HCT116 (cell line): ENCODE data around the gene PTPN1. TPM values are rescaled to one million over a fixed set of nuclear protein-coding genes. Genes with fewer than 3 reads are reported as not detected.

Experiments
- ATAC-seq: fragments of 200-7000 bp; cut with Tn5 transposase; 2 replicates; pipeline ENCODE4 v1.9.1; 2020; ENCODE audit warnings: mild to moderate bottlenecking, moderate library complexity
- BruUV-seq: library from RNA; stranded (reverse); fragments of 400-500 nt; replicated peaks from 2 replicates; lab custom pipeline; 2021; lab: Mats Ljungman, UMichigan
- CTCF ChIA-PET: fragments of 300-600 bp; sonication (Branson Sonifier 250); formaldehyde crosslinking; loops from one replicate; lab custom pipeline; 2021; ENCODE audit warnings: antibody characterized with exemption; lab: Charles Lee
- POLR2A ChIA-PET: fragments of 300-600, 350-600 bp; sonication (Branson Sonifier 250); formaldehyde crosslinking; loops from one replicate; lab custom pipeline; 2021; ENCODE audit warnings: antibody characterized with exemption; lab: Charles Lee
- RAD21 ChIA-PET, 2 experiments: fragments of 300-600 bp; sonication (Branson Sonifier 250); formaldehyde crosslinking; loops; one replicate each; lab custom pipeline; 2023; ENCODE audit warnings: low total read pairs in 2 of 2; ENCODE audit not compliant: uncharacterized antibody in 2 of 2, unreplicated experiment in 2 of 2, low non-redundant PET in 1 of 2; lab: Charles Lee
- DNase-seq: peaks from one replicate; pipeline ENCODE4 v3.0.0-alpha.2; 2010; ENCODE audit warnings: low read depth, low spot score
- H2AFZ ChIP-seq: fragments of 200-600 bp; shearing (Covaris generic), sonication (generic); 2 replicates; pipeline ENCODE4 v1.6.1; 2017; ENCODE audit warnings: low read depth, mixed run types, mixed read lengths, antibody characterized with exemption, low read length; ENCODE audit not compliant: poor library complexity, severe bottlenecking
- H3K27ac ChIP-seq: 2 replicates; pipeline ENCODE4 v1.5.1; 2012; ENCODE audit warnings: low read depth, low read length
- H3K27me3 ChIP-seq: fragments of 200-600 bp; sonication (generic); 2 replicates; pipeline ENCODE4 v1.6.1; 2016; ENCODE audit warnings: mixed run types, low read length, mixed read lengths; ENCODE audit not compliant: insufficient read depth
- H3K36me3 ChIP-seq, 2 experiments: fragments of 200-500 bp in 1 of 2; fragments of 200-600 bp in 1 of 2; sonication (Bioruptor generic) in 1 of 2; sonication (generic) in 1 of 2; 2 replicates each; pipeline versions ENCODE4 v1.5.1 to v1.6.1; 2014 to 2016; ENCODE audit warnings: low read length in 2 of 2, inconsistent platforms in 1 of 2, mixed read lengths in 1 of 2, mixed run types in 1 of 2; ENCODE audit not compliant: insufficient read depth in 2 of 2, control insufficient read depth in 1 of 2
- H3K4me1 ChIP-seq, 2 experiments: fragments of 200-600 bp in 1 of 2; sonication (generic) in 1 of 2; 2 replicates each; pipeline versions ENCODE4 v1.5.1 to v1.6.1; 2012 to 2017; ENCODE audit warnings: low read length in 2 of 2, inconsistent platforms in 1 of 2, mild to moderate bottlenecking in 1 of 2, mixed read lengths in 1 of 2, mixed run types in 1 of 2, moderate library complexity in 1 of 2; ENCODE audit not compliant: insufficient read depth in 2 of 2, control insufficient read depth in 1 of 2
- H3K4me2 ChIP-seq: fragments of 200-600 bp; sonication (generic); 2 replicates; pipeline ENCODE4 v1.6.1; 2017; ENCODE audit warnings: mixed run types, low read length, mixed read lengths
- H3K4me3 ChIP-seq, 2 experiments: fragments of 200-600 bp in 1 of 2; sonication (generic) in 1 of 2; replicated peaks in 1 of 2; 2 replicates each; pipeline ENCODE4 v1.5.1; 2011 to 2016; ENCODE audit warnings: low read length in 2 of 2, control low read depth in 1 of 2, low read depth in 1 of 2, mild to moderate bottlenecking in 1 of 2, mixed read lengths in 1 of 2, mixed run types in 1 of 2
- H3K79me2 ChIP-seq: fragments of 200-600 bp; sonication (generic); 2 replicates; pipeline ENCODE4 v1.6.1; 2017; ENCODE audit warnings: mild to moderate bottlenecking, mixed run types, low read length, moderate library complexity, mixed read lengths; ENCODE audit not compliant: insufficient read depth
- H3K9ac ChIP-seq: fragments of 200-600 bp; sonication (generic); 2 replicates; pipeline ENCODE4 v1.6.1; 2016; ENCODE audit warnings: low read length, mixed read lengths
- H3K9me2 ChIP-seq: fragments of 200-600 bp; sonication (generic), shearing (Covaris generic); 2 replicates; pipeline ENCODE4 v1.6.1; 2017; ENCODE audit warnings: mixed run types, mild to moderate bottlenecking, moderate library complexity; ENCODE audit not compliant: insufficient read depth
- H3K9me3 ChIP-seq, 2 experiments: fragments of 200-500 bp in 1 of 2; fragments of 200-600 bp in 1 of 2; sonication (Bioruptor generic) in 1 of 2; sonication (generic) in 1 of 2; 2 replicates each; pipeline ENCODE4 v1.6.1; 2014 to 2017; ENCODE audit warnings: low read length in 2 of 2, mixed read lengths in 2 of 2, inconsistent platforms in 1 of 2, low read depth in 1 of 2, mild to moderate bottlenecking in 1 of 2, mixed run types in 1 of 2, moderate library complexity in 1 of 2; ENCODE audit not compliant: control insufficient read depth in 1 of 2, insufficient read depth in 1 of 2
- H4K20me1 ChIP-seq: fragments of 200-600 bp; sonication (generic), shearing (Covaris generic); 2 replicates; pipeline ENCODE4 v1.6.1; 2017; ENCODE audit warnings: mixed run types, mild to moderate bottlenecking, moderate library complexity; ENCODE audit not compliant: insufficient read depth
- CEBPB ChIP-seq: IDR thresholded peaks from 2 replicates; pipeline ENCODE4 v1.6.1; 2012; ENCODE audit warnings: low read depth
- EGR1 ChIP-seq: IDR thresholded peaks from 2 replicates; pipeline ENCODE4 v1.6.1; 2012; ENCODE audit warnings: low read depth
- ELF1 ChIP-seq: IDR thresholded peaks from 2 replicates; pipeline ENCODE4 v1.6.1; 2012; ENCODE audit warnings: low read depth, borderline replicate concordance
- EZH2 ChIP-seq: fragments of 200-600 bp; sonication (generic); IDR thresholded peaks from 2 replicates; pipeline ENCODE4 v1.6.1; 2017; ENCODE audit warnings: antibody characterized with exemption, mixed run types
- EZH2phosphoT487 ChIP-seq: fragments of 200-600 bp; IDR thresholded peaks from 2 replicates; pipeline ENCODE4 v1.6.1; 2018; ENCODE audit warnings: antibody characterized with exemption, borderline replicate concordance
- FOSL1 ChIP-seq: IDR thresholded peaks from 2 replicates; pipeline ENCODE4 v1.6.1; 2012; ENCODE audit warnings: low read depth
- JUND ChIP-seq: IDR thresholded peaks from 2 replicates; pipeline ENCODE4 v1.6.1; 2012
- POLR2A ChIP-seq: IDR thresholded peaks from 2 replicates; pipeline ENCODE4 v1.7.0; 2011; ENCODE audit warnings: borderline replicate concordance; ENCODE audit not compliant: insufficient read depth, insufficient read length; ENCODE audit errors: extremely low read depth
- POLR2AphosphoS5 ChIP-seq: IDR thresholded peaks from 2 replicates; pipeline ENCODE4 v1.6.1; 2011; ENCODE audit warnings: mild to moderate bottlenecking, low read depth, low read length, moderate library complexity
- SP1 ChIP-seq: IDR thresholded peaks from 2 replicates; pipeline ENCODE4 v1.6.1; 2012; ENCODE audit warnings: low read depth
- SRF ChIP-seq: IDR thresholded peaks from 2 replicates; pipeline ENCODE4 v1.6.1; 2012; ENCODE audit warnings: low read depth
- TCF7L2 ChIP-seq: IDR thresholded peaks from 2 replicates; pipeline ENCODE4 v1.7.0; 2011; ENCODE audit warnings: borderline replicate concordance, inconsistent platforms; ENCODE audit not compliant: insufficient read depth, insufficient read length; ENCODE audit errors: extremely low read depth
- YY1 ChIP-seq: IDR thresholded peaks from 2 replicates; pipeline ENCODE4 v1.6.1; 2011; ENCODE audit warnings: low read length, low read depth, moderate library complexity, mild to moderate bottlenecking; ENCODE audit not compliant: insufficient replicate concordance; ENCODE audit errors: extremely low read depth
- ZFX ChIP-seq: fragments of 450-650 bp; IDR thresholded peaks from 2 replicates; pipeline ENCODE4 v1.6.1; 2017
- ZNF274 ChIP-seq: fragments of 200-500 bp; sonication (Bioruptor generic); IDR thresholded peaks from 2 replicates; pipeline ENCODE4 v1.6.1; 2014; ENCODE audit warnings: mild to moderate bottlenecking, low read depth, low read length, inconsistent platforms
- intact Hi-C: fragments of 100-400 bp; cut with micrococcal nuclease; formaldehyde crosslinking; loops from 2 replicates; pipeline ENCODE4 v1.10.0; 2022
- total RNA-seq: library from RNA; stranded (reverse); gene quantifications from one replicate; pipeline ENCODE4 v1.2.1, GENCODE V29; 2021; ENCODE audit not compliant: unreplicated experiment
- TF ChIP-seq, protein P1 (sequence below): IDR thresholded peaks from 2 replicates; pipeline ENCODE4 v1.6.1; 2012
- TF ChIP-seq, protein P2 (sequence below), 3 experiments: fragments of 200-600 bp in 1 of 3; sonication (generic) in 1 of 3; IDR thresholded peaks in 2 of 3; conservative IDR thresholded peaks in 1 of 3; 2 replicates each; pipeline ENCODE4 v1.5.1; 2012 to 2017; ENCODE audit warnings: low read depth in 2 of 3, low read length in 2 of 3, antibody characterized with exemption in 1 of 3, borderline replicate concordance in 1 of 3, control low read depth in 1 of 3, mild to moderate bottlenecking in 1 of 3, mixed read lengths in 1 of 3, mixed run types in 1 of 3, moderate library complexity in 1 of 3; ENCODE audit not compliant: insufficient read depth in 1 of 3
- TF ChIP-seq, protein P3 (sequence below): IDR thresholded peaks from 2 replicates; pipeline ENCODE4 v1.6.1; 2011; ENCODE audit warnings: mild to moderate bottlenecking, low read length, moderate library complexity; ENCODE audit not compliant: insufficient replicate concordance; ENCODE audit errors: extremely low read depth

The PTPN1 gene
- total RNA-seq, 1 experiment from 2014 or later = 47.5 TPM

DNA sequence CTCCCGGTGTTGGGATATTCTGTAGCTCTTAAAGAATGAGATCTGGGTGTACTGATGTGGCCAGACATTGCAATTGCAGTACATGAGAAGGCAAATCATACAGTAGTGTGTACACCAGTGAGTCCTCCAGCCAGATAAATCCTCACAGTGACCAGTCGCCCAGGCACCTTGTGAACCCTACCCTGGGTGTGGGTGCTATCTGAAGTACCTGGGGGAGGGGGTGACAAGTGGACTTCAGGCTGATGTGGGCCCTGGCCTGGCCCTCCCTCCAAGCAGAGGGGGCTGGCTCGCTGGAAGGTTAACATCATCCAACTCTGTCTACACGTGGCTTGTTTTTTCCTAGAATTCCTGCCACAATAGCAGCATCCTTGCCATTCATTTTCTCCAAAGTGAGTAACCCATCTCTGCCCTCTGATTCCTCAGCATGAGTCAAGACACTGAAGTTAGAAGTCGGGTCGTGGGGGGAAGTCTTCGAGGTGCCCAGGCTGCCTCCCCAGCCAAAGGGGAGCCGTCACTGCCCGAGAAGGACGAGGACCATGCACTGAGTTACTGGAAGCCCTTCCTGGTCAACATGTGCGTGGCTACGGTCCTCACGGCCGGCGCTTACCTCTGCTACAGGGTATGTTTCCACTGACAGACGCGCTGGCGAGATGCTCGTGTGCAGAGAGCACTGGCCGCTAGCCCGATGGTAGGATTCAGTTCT lies 70.8 kb downstream of the PTPN1 start:
- no peaks in the 10 kb centered on the region for H3K27me3 ChIP-seq
- no peak for DNase-seq
- ATAC-seq = no peak
- H3K36me3 ChIP-seq = peaks cover 37 to 68% of the 10 kb centered on the region in 2 experiments
- TF ChIP-seq ZNF274 (no peak), ZFX (no peak), TCF7L2 (no peak), CEBPB (no peak), SRF (no peak), POLR2A (no peak), FOSL1 (no peak), JUND (no peak), YY1 (no peak), EZH2phosphoT487 (no peak), EGR1 (no peak), EZH2 (no peak), ELF1 (no peak), POLR2AphosphoS5 (no peak), SP1 (no peak)
- TF ChIP-seq, protein P1, sequence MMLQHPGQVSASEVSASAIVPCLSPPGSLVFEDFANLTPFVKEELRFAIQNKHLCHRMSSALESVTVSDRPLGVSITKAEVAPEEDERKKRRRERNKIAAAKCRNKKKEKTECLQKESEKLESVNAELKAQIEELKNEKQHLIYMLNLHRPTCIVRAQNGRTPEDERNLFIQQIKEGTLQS = no peak
- TF ChIP-seq, protein P2, sequence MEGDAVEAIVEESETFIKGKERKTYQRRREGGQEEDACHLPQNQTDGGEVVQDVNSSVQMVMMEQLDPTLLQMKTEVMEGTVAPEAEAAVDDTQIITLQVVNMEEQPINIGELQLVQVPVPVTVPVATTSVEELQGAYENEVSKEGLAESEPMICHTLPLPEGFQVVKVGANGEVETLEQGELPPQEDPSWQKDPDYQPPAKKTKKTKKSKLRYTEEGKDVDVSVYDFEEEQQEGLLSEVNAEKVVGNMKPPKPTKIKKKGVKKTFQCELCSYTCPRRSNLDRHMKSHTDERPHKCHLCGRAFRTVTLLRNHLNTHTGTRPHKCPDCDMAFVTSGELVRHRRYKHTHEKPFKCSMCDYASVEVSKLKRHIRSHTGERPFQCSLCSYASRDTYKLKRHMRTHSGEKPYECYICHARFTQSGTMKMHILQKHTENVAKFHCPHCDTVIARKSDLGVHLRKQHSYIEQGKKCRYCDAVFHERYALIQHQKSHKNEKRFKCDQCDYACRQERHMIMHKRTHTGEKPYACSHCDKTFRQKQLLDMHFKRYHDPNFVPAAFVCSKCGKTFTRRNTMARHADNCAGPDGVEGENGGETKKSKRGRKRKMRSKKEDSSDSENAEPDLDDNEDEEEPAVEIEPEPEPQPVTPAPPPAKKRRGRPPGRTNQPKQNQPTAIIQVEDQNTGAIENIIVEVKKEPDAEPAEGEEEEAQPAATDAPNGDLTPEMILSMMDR (IDR thresholded peaks at IDR 0.05 in 2 of 3, conservative IDR thresholded peaks at IDR 0.05 in 1 of 3; ENCODE audit: borderline replicate concordance in 1 of 3, insufficient read depth in 1 of 3, low read depth in 2 of 3, low read length in 2 of 3) = no peak
- TF ChIP-seq, protein P3, sequence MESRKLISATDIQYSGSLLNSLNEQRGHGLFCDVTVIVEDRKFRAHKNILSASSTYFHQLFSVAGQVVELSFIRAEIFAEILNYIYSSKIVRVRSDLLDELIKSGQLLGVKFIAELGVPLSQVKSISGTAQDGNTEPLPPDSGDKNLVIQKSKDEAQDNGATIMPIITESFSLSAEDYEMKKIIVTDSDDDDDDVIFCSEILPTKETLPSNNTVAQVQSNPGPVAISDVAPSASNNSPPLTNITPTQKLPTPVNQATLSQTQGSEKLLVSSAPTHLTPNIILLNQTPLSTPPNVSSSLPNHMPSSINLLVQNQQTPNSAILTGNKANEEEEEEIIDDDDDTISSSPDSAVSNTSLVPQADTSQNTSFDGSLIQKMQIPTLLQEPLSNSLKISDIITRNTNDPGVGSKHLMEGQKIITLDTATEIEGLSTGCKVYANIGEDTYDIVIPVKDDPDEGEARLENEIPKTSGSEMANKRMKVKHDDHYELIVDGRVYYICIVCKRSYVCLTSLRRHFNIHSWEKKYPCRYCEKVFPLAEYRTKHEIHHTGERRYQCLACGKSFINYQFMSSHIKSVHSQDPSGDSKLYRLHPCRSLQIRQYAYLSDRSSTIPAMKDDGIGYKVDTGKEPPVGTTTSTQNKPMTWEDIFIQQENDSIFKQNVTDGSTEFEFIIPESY = no peak
- peaks cover 13% of the 10 kb centered on the region; the same call in 1 of the 2 replicates for H3K79me2 ChIP-seq
- no peaks in the 10 kb centered on the region for H3K9me2 ChIP-seq
- no peaks in the 10 kb centered on the region for H3K9me3 ChIP-seq
- RAD21 ChIA-PET = no interaction called here
- no TSS peak for BruUV-seq
- no peak overlapping the region for H3K9ac ChIP-seq
- H3K27ac ChIP-seq = no peak overlapping the region
- no peak overlapping the region for H2AFZ ChIP-seq
- peaks cover 1 to 2% of the 10 kb centered on the region in 2 experiments; a peak in 2 of 4 replicates for H3K4me1 ChIP-seq
- no peak overlapping the region for H3K4me2 ChIP-seq
- POLR2A ChIA-PET = no interaction called here
- intact Hi-C loops = no loop called here
- H4K20me1 ChIP-seq = no peaks in the 10 kb centered on the region
- H3K4me3 ChIP-seq = no peak overlapping the region
- CTCF ChIA-PET = interaction anchor here (1.9 kb wide), 1 partner anchor 117 kb away, joined by 6 read pairs; no protein-coding TSS in a partner anchor
